ENCODE measurements around the gene DPP3. TPM values are rescaled to one million over a fixed set of nuclear protein-coding genes. Genes with fewer than 3 reads are reported as not detected.

DPP3 gene
- total RNA-seq, 5 donors from 2014 or later (not counting 1 experiment from before 2014, with no cell fraction given) = 20.7 to 34.6 (median 29.5) TPM

DNA sequence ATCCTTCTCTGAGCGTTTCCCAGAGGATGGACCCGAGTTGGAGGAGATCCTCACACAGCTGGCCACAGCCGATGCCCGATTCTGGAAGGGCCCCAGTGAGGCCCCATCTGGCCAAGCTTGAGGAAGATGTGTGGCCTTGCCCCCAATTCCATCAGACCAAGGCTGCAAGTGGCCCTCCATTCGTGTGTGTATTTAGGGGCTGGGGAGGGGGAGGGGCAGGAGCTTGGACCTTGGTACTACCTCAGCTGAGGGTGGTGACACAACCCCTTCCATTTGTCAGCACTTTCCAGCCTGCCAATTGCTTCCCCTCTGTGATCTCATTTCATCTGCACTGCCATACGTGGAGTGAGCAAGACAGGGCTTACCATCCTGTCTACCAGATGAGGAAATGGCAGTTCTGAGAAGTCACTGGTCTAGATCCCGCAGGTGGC lies 28.9 kb downstream of the DPP3 start:
- Mint-ChIP-seq H3K9me3 (no peaks in the 10 kb centered on the region), H3K4me1 (peaks cover 15 to 19% (median 17%) of the 10 kb centered on the region in 3 donors), H3K27me3 (no peaks in the 10 kb centered on the region), H3K36me3 (peaks cover 13% of the 10 kb centered on the region), H3K27ac (no peak overlapping the region), H3K4me3 (peak overlapping the region in 1 of 3 donors; percentile 21)
- Histone ChIP-seq H3K9me3 (no peaks in the 10 kb centered on the region), H3K4me1 (ENCODE audit: control insufficient read depth in 1 of 2, extremely low read depth in 1 of 2, insufficient read depth in 2 of 2, low read length in 2 of 2) (peaks cover 7 to 13% of the 10 kb centered on the region in 2 experiments), H3K27me3 (replicated peaks in 1 of 2; ENCODE audit: control insufficient read depth in 2 of 2, extremely low read depth in 1 of 2, insufficient read depth in 2 of 2, low read length in 1 of 2) (no peaks in the 10 kb centered on the region), H3K36me3 (ENCODE audit: control insufficient read depth in 2 of 2, extremely low read depth in 1 of 2, insufficient read depth in 1 of 2, low read length in 1 of 2) (peaks cover 6 to 15% of the 10 kb centered on the region in 2 donors), H3K4me3 (ENCODE audit: control insufficient read depth in 1 of 2, extremely low read depth in 1 of 2, low read length in 1 of 2) (no peak overlapping the region), H3K27ac (ENCODE audit: low read length) (no peak overlapping the region)
- POLR2A ChIA-PET = no interaction called here
- no peak for DNase-seq
- 90% methylated on average over 3 of the region's 7 CpGs for WGBS (ENCODE audit: insufficient coverage)
- CTCF ChIA-PET = interaction anchor here (0.6 to 0.8 kb wide), 3 partner anchors 40 to 1197 kb away, joined by 3 to 4 read pairs (median 3); no protein-coding TSS in a partner anchor
- no peak for ATAC-seq (replicated peaks in 1 of 4)

DNA sequence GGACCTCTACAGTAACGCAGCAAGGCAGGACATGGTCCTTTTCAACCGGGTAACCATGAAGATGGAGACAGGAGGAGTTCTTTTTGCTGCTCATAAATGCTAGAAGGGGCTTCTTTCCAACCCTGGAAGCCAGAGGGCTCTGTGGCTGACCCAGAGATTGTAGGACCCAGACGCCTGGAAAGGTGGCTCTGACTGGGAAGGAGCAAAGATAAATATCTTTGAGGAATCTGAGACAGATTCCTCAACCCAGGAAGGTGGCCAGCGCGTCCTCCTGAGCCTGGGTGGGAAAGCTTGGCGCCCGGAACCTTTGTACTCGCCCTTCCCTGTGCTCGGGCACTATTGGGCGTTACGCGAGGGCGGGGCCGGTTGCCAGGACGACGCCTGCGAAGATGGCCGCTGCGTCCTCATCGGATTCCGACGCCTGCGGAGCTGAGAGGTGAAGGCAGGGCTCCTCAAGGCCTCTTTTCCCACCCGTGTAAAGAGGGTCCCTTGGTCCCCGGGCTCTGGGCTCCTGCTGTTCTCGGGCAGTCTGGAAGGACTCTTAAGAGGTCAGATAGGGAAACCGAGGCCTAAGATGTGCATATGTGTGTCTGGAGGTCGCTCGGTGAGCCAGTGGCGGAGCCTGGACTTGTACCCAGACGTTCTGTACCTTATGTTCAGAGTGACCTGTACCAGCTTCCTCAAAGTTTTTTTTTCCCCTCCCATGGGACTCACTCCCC lies 30.2 kb downstream of the DPP3 start, which contains the start of gene BBS1:
BBS1 (plus strand) TSS at position 365 of the 719 bp plus-strand sequence; CDS start at position 390, 25 bp downstream.
- no peaks in the 10 kb centered on the region for H3K9me3 ChIP-seq
- Mint-ChIP-seq H3K4me3 (peak within 1 kb of the TSS; percentile 86 to 88 (median 87)), H3K4me1 (peaks cover 15 to 19% (median 17%) of the 10 kb centered on the region in 3 donors), H3K36me3 (peaks cover 5% of the 10 kb centered on the region), H3K27ac (peak within 1 kb of the TSS; percentile 46 to 69), H3K9me3 (no peaks in the 10 kb centered on the region), H3K27me3 (no peaks in the 10 kb centered on the region)
- no peak within 1 kb of the TSS for H3K27ac ChIP-seq (ENCODE audit: low read length)
- CTCF ChIA-PET = interaction anchor here (0.6 to 1.2 kb wide), 4 partner anchors 10 to 787 kb away, joined by 3 to 8 read pairs (median 6); no protein-coding TSS in a partner anchor
- peaks cover 3 to 16% of the 10 kb centered on the region in 2 donors for H3K36me3 ChIP-seq (ENCODE audit: control insufficient read depth in 2 of 2, extremely low read depth in 1 of 2, insufficient read depth in 1 of 2, low read length in 1 of 2)
- H3K4me1 ChIP-seq (ENCODE audit: control insufficient read depth in 1 of 2, extremely low read depth in 1 of 2, insufficient read depth in 2 of 2, low read length in 2 of 2) = peaks cover 7 to 13% of the 10 kb centered on the region in 2 experiments
- DNase-seq = peak; percentile 62 to 88 (median 77)
- H3K4me3 ChIP-seq (ENCODE audit: control insufficient read depth in 1 of 2, extremely low read depth in 1 of 2, low read length in 1 of 2) = peak within 1 kb of the TSS; percentile 60 to 90
- POLR2A ChIA-PET = interaction anchor here (0.5 to 0.6 kb wide), 3 partner anchors 44 to 109 kb away, joined by 3 to 8 read pairs (median 4); partner anchors contain the start of gene PELI3 (in 1 of the 2)
- 2% methylated on average over 27 of the region's 31 CpGs for WGBS (ENCODE audit: insufficient coverage)
- ATAC-seq (replicated peaks in 1 of 4) = peak; percentile 97 to 99 (median 98)
- H3K27me3 ChIP-seq (replicated peaks in 1 of 2; ENCODE audit: control insufficient read depth in 2 of 2, extremely low read depth in 1 of 2, insufficient read depth in 2 of 2, low read length in 1 of 2) = no peaks in the 10 kb centered on the region

GRCh38 chr11:66510990-66511339 lies 30.7 kb downstream of the DPP3 start:
- H3K27ac ChIP-seq (ENCODE audit: low read length) = no peak overlapping the region
- CTCF ChIA-PET = interaction anchor here in 1 of 2 donors (0.6 to 1.2 kb wide), 2 partner anchors 10 to 787 kb away, joined by 5 to 8 read pairs; no protein-coding TSS in a partner anchor
- WGBS (ENCODE audit: insufficient coverage) = 29% methylated on average over 1 of the region's 5 CpGs
- H3K4me1 ChIP-seq (ENCODE audit: control insufficient read depth in 1 of 2, extremely low read depth in 1 of 2, insufficient read depth in 2 of 2, low read length in 2 of 2) = peaks cover 7 to 13% of the 10 kb centered on the region in 2 experiments
- peaks cover 3 to 20% of the 10 kb centered on the region in 2 donors for H3K36me3 ChIP-seq (ENCODE audit: control insufficient read depth in 2 of 2, extremely low read depth in 1 of 2, insufficient read depth in 1 of 2, low read length in 1 of 2)
- peaks cover 5% of the 10 kb centered on the region for H3K36me3 Mint-ChIP-seq
- no peaks in the 10 kb centered on the region for H3K9me3 ChIP-seq
- no peaks in the 10 kb centered on the region for H3K27me3 ChIP-seq (replicated peaks in 1 of 2; ENCODE audit: control insufficient read depth in 2 of 2, extremely low read depth in 1 of 2, insufficient read depth in 2 of 2, low read length in 1 of 2)
- no peaks in the 10 kb centered on the region for H3K9me3 Mint-ChIP-seq
- peak overlapping the region; percentile 86 to 88 (median 87) for H3K4me3 Mint-ChIP-seq
- peak overlapping the region; percentile 60 to 90 for H3K4me3 ChIP-seq (ENCODE audit: control insufficient read depth in 1 of 2, extremely low read depth in 1 of 2, low read length in 1 of 2)
- H3K4me1 Mint-ChIP-seq = peaks cover 15 to 19% (median 17%) of the 10 kb centered on the region in 3 donors
- H3K27ac Mint-ChIP-seq = peak overlapping the region; percentile 16 to 52
- ATAC-seq (replicated peaks in 1 of 4) (no peak), DNase-seq (no peak)
- POLR2A ChIA-PET = interaction anchor here in 1 of 2 donors (0.5 kb wide), 1 partner anchor 108 kb away, joined by 4 read pairs; no protein-coding TSS in a partner anchor
- no peaks in the 10 kb centered on the region for H3K27me3 Mint-ChIP-seq

GRCh38 chr11:66523611-66524010 lies 43.4 kb downstream of the DPP3 start:
- ChIA-PET POLR2A (interaction anchor here in 1 of 2 donors (0.5 kb wide), 1 partner anchor 9 kb away, joined by 5 read pairs; no protein-coding TSS in a partner anchor), CTCF (interaction anchor here in 1 of 2 donors (0.6 kb wide), 1 partner anchor 52 kb away, joined by 3 read pairs; no protein-coding TSS in a partner anchor)
- Mint-ChIP-seq H3K27ac (no peak overlapping the region), H3K9me3 (no peaks in the 10 kb centered on the region), H3K36me3 (peaks cover 36% of the 10 kb centered on the region), H3K4me3 (no peak overlapping the region), H3K4me1 (no peaks in the 10 kb centered on the region), H3K27me3 (no peaks in the 10 kb centered on the region)
- Histone ChIP-seq H3K4me1 (ENCODE audit: control insufficient read depth in 1 of 2, extremely low read depth in 1 of 2, insufficient read depth in 2 of 2, low read length in 2 of 2) (no peaks in the 10 kb centered on the region), H3K36me3 (ENCODE audit: control insufficient read depth in 2 of 2, extremely low read depth in 1 of 2, insufficient read depth in 1 of 2, low read length in 1 of 2) (peaks cover 0 to 56% of the 10 kb centered on the region in 2 donors), H3K4me3 (ENCODE audit: control insufficient read depth in 1 of 2, extremely low read depth in 1 of 2, low read length in 1 of 2) (no peak overlapping the region), H3K27ac (ENCODE audit: low read length) (no peak overlapping the region), H3K27me3 (replicated peaks in 1 of 2; ENCODE audit: control insufficient read depth in 2 of 2, extremely low read depth in 1 of 2, insufficient read depth in 2 of 2, low read length in 1 of 2) (no peaks in the 10 kb centered on the region), H3K9me3 (no peaks in the 10 kb centered on the region)
- DNase-seq (no peak), ATAC-seq (replicated peaks in 1 of 4) (no peak)
- 95% methylated on average over 11 of the region's 11 CpGs for WGBS (ENCODE audit: insufficient coverage)

GRCh38 chr11:66524304-66525040 lies 44.2 kb downstream of the DPP3 start:
- ChIA-PET CTCF (no interaction called here), POLR2A (no interaction called here)
- Histone ChIP-seq H3K27ac (ENCODE audit: low read length) (no peak overlapping the region), H3K4me1 (ENCODE audit: control insufficient read depth in 1 of 2, extremely low read depth in 1 of 2, insufficient read depth in 2 of 2, low read length in 2 of 2) (no peaks in the 10 kb centered on the region), H3K9me3 (no peaks in the 10 kb centered on the region), H3K36me3 (ENCODE audit: control insufficient read depth in 2 of 2, extremely low read depth in 1 of 2, insufficient read depth in 1 of 2, low read length in 1 of 2) (peaks cover 0 to 52% of the 10 kb centered on the region in 2 donors), H3K4me3 (ENCODE audit: control insufficient read depth in 1 of 2, extremely low read depth in 1 of 2, low read length in 1 of 2) (no peak overlapping the region), H3K27me3 (replicated peaks in 1 of 2; ENCODE audit: control insufficient read depth in 2 of 2, extremely low read depth in 1 of 2, insufficient read depth in 2 of 2, low read length in 1 of 2) (no peaks in the 10 kb centered on the region)
- Mint-ChIP-seq H3K27ac (no peak overlapping the region), H3K36me3 (peaks cover 36% of the 10 kb centered on the region), H3K27me3 (no peaks in the 10 kb centered on the region), H3K4me1 (no peaks in the 10 kb centered on the region), H3K4me3 (no peak overlapping the region), H3K9me3 (no peaks in the 10 kb centered on the region)
- 100% methylated on average over 2 of the region's 10 CpGs for WGBS (ENCODE audit: insufficient coverage)
- no peak for DNase-seq
- ATAC-seq (replicated peaks in 1 of 4) = no peak

DNA sequence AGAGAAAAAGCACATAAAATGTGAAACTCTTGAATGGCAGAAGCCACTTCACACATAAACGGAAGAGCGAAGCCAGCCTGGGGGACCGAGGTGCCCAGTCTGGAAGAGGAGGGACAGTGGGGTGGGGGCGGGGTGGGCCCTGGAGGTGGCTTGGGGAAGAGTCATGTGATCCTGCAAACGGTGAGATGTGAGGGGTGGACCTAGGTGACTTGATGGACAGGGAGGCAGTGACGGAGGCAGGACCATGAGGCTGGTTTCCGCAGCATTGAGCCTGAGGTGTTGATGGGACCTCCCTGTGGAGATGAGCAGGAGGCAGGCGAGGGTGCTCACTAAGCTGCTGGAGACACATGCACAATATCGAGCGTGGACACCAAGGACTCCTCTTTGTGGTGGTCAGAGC lies 48.8 kb downstream of the DPP3 start:
- no peaks in the 10 kb centered on the region for H3K27me3 ChIP-seq (replicated peaks in 1 of 2; ENCODE audit: control insufficient read depth in 2 of 2, extremely low read depth in 1 of 2, insufficient read depth in 2 of 2, low read length in 1 of 2)
- H3K9me3 ChIP-seq = no peaks in the 10 kb centered on the region
- POLR2A ChIA-PET = no interaction called here
- Mint-ChIP-seq H3K4me3 (no peak overlapping the region), H3K36me3 (peaks cover 19% of the 10 kb centered on the region), H3K9me3 (no peaks in the 10 kb centered on the region), H3K27ac (no peak overlapping the region), H3K27me3 (no peaks in the 10 kb centered on the region), H3K4me1 (no peaks in the 10 kb centered on the region)
- no peak for ATAC-seq (replicated peaks in 1 of 4)
- CTCF ChIA-PET = interaction anchor here in 1 of 2 donors (0.7 kb wide), 1 partner anchor 23 kb away, joined by 5 read pairs; no protein-coding TSS in a partner anchor
- 95% methylated on average over 10 of the region's 10 CpGs for WGBS (ENCODE audit: insufficient coverage)
- no peak overlapping the region for H3K27ac ChIP-seq (ENCODE audit: low read length)
- no peak for DNase-seq
- H3K4me1 ChIP-seq (ENCODE audit: control insufficient read depth in 1 of 2, extremely low read depth in 1 of 2, insufficient read depth in 2 of 2, low read length in 2 of 2) = no peaks in the 10 kb centered on the region
- H3K36me3 ChIP-seq (ENCODE audit: control insufficient read depth in 2 of 2, extremely low read depth in 1 of 2, insufficient read depth in 1 of 2, low read length in 1 of 2) = peaks cover 10 to 24% of the 10 kb centered on the region in 2 donors
- H3K4me3 ChIP-seq (ENCODE audit: control insufficient read depth in 1 of 2, extremely low read depth in 1 of 2, low read length in 1 of 2) = no peak overlapping the region
